ENCODE results near the gene SLITRK4. TPM values are rescaled to one million over a fixed set of nuclear protein-coding genes. Genes with fewer than 3 reads are reported as not detected.

SLITRK4 gene
- total RNA-seq, 1 donor from 2014 or later: 7.7 TPM

GRCh38 chrX:143661286-143661685 lies 25.4 kb upstream of the SLITRK4 start:
- no peaks in the 10 kb centered on the region for H3K4me1 Mint-ChIP-seq
- H3K27me3 ChIP-seq: no peaks in the 10 kb centered on the region
- H3K9me3 ChIP-seq (ENCODE audit: low read depth): no peaks in the 10 kb centered on the region
- H3K9ac ChIP-seq: no peak overlapping the region
- no peaks in the 10 kb centered on the region for H3F3A ChIP-seq (ENCODE audit: low read depth)
- no peak overlapping the region for H3K4me3 ChIP-seq
- peaks cover 2% of the 10 kb centered on the region for H3K27me3 Mint-ChIP-seq (ENCODE audit: insufficient read depth, low read depth)
- no peak overlapping the region for H2AFZ ChIP-seq (replicated peaks)
- peaks cover 5% of the 10 kb centered on the region for H3K4me1 ChIP-seq
- no peaks in the 10 kb centered on the region for H3K79me2 ChIP-seq (ENCODE audit: low read depth)
- no peak overlapping the region for H3K4me3 Mint-ChIP-seq
- TF ChIP-seq EZH2 (IDR thresholded peaks at IDR 0.05) (no peak), CTCF (IDR thresholded peaks at IDR 0.05) (no peak), EZH2phosphoT487 (IDR thresholded peaks at IDR 0.05) (no peak)
- no peaks in the 10 kb centered on the region for H3K9me3 Mint-ChIP-seq
- H3K27ac ChIP-seq: no peak overlapping the region
- no peak overlapping the region for H3K4me2 ChIP-seq
- H3K36me3 ChIP-seq: no peaks in the 10 kb centered on the region
- no peaks in the 10 kb centered on the region for H4K20me1 ChIP-seq (ENCODE audit: low read depth)
- DNase-seq (ENCODE audit: low spot score): peak; percentile 46
- no peaks in the 10 kb centered on the region for H3K36me3 Mint-ChIP-seq
- no peak overlapping the region for H3K27ac Mint-ChIP-seq

- no peaks in the 10 kb centered on the region for H3K4me1 ChIP-seq
- no peak overlapping the region for H3K4me2 ChIP-seq
- no peak overlapping the region for H3K4me3 ChIP-seq
- H3K36me3 ChIP-seq: no peaks in the 10 kb centered on the region
- no peak overlapping the region for H3K27ac ChIP-seq
- H3K9me3 ChIP-seq (ENCODE audit: low read depth): peaks cover 4% of the 10 kb centered on the region
- no peak overlapping the region for H3K9ac ChIP-seq
- no peaks in the 10 kb centered on the region for H4K20me1 ChIP-seq (ENCODE audit: low read depth)
- Mint-ChIP-seq H3K27ac (no peak overlapping the region), H3K4me1 (no peaks in the 10 kb centered on the region), H3K4me3 (no peak overlapping the region), H3K36me3 (no peaks in the 10 kb centered on the region), H3K9me3 (no peaks in the 10 kb centered on the region), H3K27me3 (ENCODE audit: insufficient read depth, low read depth) (no peaks in the 10 kb centered on the region)
- H3K27me3 ChIP-seq: no peaks in the 10 kb centered on the region
- H2AFZ ChIP-seq (replicated peaks): no peak overlapping the region
- peak; percentile 38 for DNase-seq (ENCODE audit: low spot score)
- TF ChIP-seq CTCF (IDR thresholded peaks at IDR 0.05) (peak; percentile 49), EZH2phosphoT487 (IDR thresholded peaks at IDR 0.05) (no peak)
- no peaks in the 10 kb centered on the region for H3F3A ChIP-seq (ENCODE audit: low read depth)
- no peaks in the 10 kb centered on the region for H3K79me2 ChIP-seq (ENCODE audit: low read depth)
Measured at GRCh38 chrX:143648705-143649104, 12.8 kb upstream of the SLITRK4 start.

GRCh38 chrX:143642426-143642825 lies 6.5 kb upstream of the SLITRK4 start:
- H3K36me3 Mint-ChIP-seq: no peaks in the 10 kb centered on the region
- Histone ChIP-seq H3K79me2 (ENCODE audit: low read depth) (no peaks in the 10 kb centered on the region), H4K20me1 (ENCODE audit: low read depth) (no peaks in the 10 kb centered on the region), H3K27me3 (no peaks in the 10 kb centered on the region), H3K4me2 (no peak overlapping the region), H3K9me3 (ENCODE audit: low read depth) (no peaks in the 10 kb centered on the region), H3K4me1 (no peaks in the 10 kb centered on the region), H3K4me3 (no peak overlapping the region), H3F3A (ENCODE audit: low read depth) (no peaks in the 10 kb centered on the region), H3K27ac (no peak overlapping the region), H3K36me3 (no peaks in the 10 kb centered on the region), H3K9ac (no peak overlapping the region), H2AFZ (replicated peaks) (no peak overlapping the region)
- no peak overlapping the region for H3K27ac Mint-ChIP-seq
- TF ChIP-seq CTCF (IDR thresholded peaks at IDR 0.05) (no peak), EZH2 (IDR thresholded peaks at IDR 0.05) (no peak), EZH2phosphoT487 (IDR thresholded peaks at IDR 0.05) (no peak)
- H3K4me1 Mint-ChIP-seq: no peaks in the 10 kb centered on the region
- no peak for DNase-seq (ENCODE audit: low spot score)
- no peaks in the 10 kb centered on the region for H3K9me3 Mint-ChIP-seq
- no peak overlapping the region for H3K4me3 Mint-ChIP-seq
- H3K27me3 Mint-ChIP-seq (ENCODE audit: insufficient read depth, low read depth): no peaks in the 10 kb centered on the region

Measured in neural progenitor cell (in vitro differentiated cells).